Heart left ventricle (tissue), 13 donors: Measurements from ENCODE around the gene ARHGEF28.

Experiments
- CTCF ChIP-seq, 12 donors: fragments of 200-600 bp; sonication (generic) in 4 of 12; IDR thresholded peaks; one replicate each; pipeline versions ENCODE4 v1.5.0 to v1.8.0; 2018 to 2022; ENCODE audit warnings: antibody characterized with exemption in 12 of 12, mild to moderate bottlenecking in 5 of 12
- POLR2A ChIP-seq, 2 donors: fragments of 450-650 bp; IDR thresholded peaks; one replicate each; pipeline ENCODE4 v1.6.1; 2017; ENCODE audit warnings: antibody characterized with exemption in 2 of 2, mild to moderate bottlenecking in 2 of 2, moderate library complexity in 2 of 2
- donor health status: ischemic (EF 13 %, LVEDD 7.1; RV severe dilation, severe dysfunction).
- donor health status: DM: no; HTN: yes; CAD: no.
- donor health status: DM: no; HTN: no; CAD: no.
- donor health status: ischemic (EF 25% LVEDD 6.9; RV normal size, moderate dysfunction).
- donor health status: ischemic (EF 25% LVEDD 5.7; RV mildly dilated, moderate dysfunction).
- donor health status: ischemic (EF 35%, LVEDD 5.7; RV mildly dilated, moderate dysfunction).
- donor health status: nonischemic (EF 11% LVEDD 7.7; RV severe dilation, severe dysfunction).
- donor health status: DM: yes; HTN: yes; CAD: no.
- donor health status: PGD.
- donor health status: ischemic (EF 29% LVEDD 5.4; RV normal size, mild dysfunction).
- donor health status: nonischemic (EF 23%, LVEDD 6.1; RV moderate dilation, normal function).

- TF ChIP-seq CTCF (IDR thresholded peaks at IDR 0.05) = no peak
- no peak for TF ChIP-seq POLR2A (IDR thresholded peaks at IDR 0.05)
Observed at GRCh38 chr5:73973135-73973534, 347.1 kb downstream of the ARHGEF28 start.
